ENCODE data around the gene CEACAM1.
"Not testable (repeated sequence)": the region's sequence is repeated elsewhere in the genome, so short reads cannot be mapped to it uniquely, and the experiment has no call there.

Gene CEACAM1

GRCh38 chr19:42528354-42529247 is at the start of gene CEACAM1:
Gene CEACAM1, minus strand, starts transcription at chr19:42528481. Its CDS starts 107 bp downstream, at chr19:42528374.
- no peak for DNase-seq

- no peak for DNase-seq
These were observed 48.7 kb upstream of the CEACAM1 start for GRCh38 chr19:42577016-42577415.

DNA sequence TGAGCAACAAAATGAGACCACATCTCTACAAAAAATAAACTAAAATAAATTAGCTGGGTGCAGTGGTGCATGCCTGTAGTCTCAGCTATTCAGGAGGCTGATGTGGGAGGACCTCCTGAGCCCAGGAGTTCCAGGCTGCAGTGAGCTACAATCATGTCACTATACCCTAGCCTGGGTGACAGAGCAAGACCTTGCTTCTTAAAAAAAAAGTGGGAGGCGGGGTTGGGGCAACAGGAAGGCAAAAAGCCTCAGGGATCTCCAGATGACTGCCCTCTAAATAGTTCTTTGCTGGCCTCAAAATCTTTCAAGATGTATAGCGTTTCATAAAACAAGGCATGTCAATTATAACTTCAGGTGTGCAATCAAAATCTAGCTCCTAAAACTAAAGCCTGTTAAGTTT is 48.0 kb upstream of the CEACAM1 start:
- no peak for DNase-seq

DNA sequence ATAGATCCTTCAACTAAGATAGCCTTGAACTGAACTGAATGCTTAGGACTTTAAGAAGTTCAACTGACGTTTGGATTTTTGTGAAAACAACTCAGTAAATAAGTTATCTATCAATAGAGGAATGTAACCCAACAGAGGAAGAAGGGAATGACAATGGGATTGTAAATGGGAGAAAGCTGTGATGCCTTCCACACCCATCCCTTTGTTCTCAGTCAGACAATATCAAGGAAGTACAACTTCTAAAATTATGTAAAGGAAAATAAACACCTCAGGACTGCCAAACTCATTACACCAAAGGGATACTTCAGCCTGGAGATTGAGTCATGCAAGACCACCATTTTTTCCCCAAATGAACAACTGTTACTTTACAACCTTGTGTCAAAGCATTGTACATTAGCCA is 45.4 kb upstream of the CEACAM1 start:
- no peak for DNase-seq

GRCh38 chr19:42571116-42571515 is 42.8 kb upstream of the CEACAM1 start:
- no peak for DNase-seq

GRCh38 chr19:42569193-42569592 is 40.9 kb upstream of the CEACAM1 start:
- no peak for DNase-seq

DNA sequence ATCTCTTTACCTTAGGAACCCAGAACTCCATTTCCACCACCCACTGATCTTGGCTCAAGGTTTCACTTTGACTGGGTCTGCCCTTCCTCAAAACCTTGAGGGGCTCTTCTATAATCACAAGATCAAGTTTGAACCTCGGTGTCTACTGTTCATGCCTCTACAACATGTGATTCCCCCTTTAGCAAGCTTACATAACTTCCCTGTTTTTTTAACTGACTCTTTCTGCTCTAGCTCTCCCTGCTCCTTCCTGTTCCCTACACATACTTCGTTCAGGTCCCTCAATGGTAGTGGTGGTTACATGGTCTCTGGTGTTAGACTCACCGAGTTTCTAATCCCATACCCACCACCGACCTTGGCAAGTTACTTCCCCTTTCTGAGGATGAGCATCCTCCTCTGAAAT is 39.7 kb upstream of the CEACAM1 start:
- no peak for DNase-seq

DNA sequence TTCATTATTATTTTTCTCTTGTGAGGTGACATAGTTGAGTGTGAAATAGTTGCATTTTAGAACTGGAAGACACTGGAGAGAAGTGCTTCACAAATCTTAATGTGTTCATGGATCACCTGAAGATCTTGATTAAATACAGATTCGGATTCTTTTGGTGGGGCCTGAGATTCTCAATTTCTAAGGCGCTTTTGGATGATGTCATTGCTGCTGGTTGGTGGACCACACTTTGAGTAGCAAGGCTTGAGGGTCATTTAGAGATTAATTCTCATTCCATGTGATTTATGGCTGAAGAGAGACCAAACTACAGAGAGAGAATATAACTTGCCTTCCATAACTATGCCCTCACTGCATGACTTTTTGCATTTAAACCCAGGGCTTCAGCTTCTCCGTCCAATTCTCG is 39.3 kb upstream of the CEACAM1 start:
- no peak for DNase-seq

- peak; percentile 28 for DNase-seq
These were observed 35.3 kb upstream of the CEACAM1 start for GRCh38 chr19:42563352-42564210.

DNA sequence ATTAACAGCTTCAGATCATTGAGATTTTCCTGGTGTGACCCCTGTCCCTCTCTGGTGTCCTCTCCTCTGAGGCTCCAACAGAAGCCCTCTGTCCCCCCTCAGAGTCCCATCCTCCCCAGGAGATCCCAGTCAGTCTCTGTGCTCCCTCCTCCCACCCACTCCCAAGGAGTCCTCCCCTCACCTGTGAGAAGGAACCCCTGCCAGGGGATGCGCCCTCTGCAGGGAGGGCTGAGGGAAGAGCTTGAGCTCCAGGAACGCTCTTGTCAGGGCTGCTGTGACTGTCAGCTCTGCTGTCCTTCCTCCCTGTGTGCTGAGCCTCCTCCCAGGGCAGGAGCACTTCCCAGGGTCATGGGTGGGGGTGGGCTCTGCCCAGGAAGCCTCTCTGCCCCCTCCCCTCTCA is 33.2 kb upstream of the CEACAM1 start:
- DNase-seq: no peak

GRCh38 chr19:42560731-42561130 is 32.5 kb upstream of the CEACAM1 start:
- DNase-seq: no peak

DNA sequence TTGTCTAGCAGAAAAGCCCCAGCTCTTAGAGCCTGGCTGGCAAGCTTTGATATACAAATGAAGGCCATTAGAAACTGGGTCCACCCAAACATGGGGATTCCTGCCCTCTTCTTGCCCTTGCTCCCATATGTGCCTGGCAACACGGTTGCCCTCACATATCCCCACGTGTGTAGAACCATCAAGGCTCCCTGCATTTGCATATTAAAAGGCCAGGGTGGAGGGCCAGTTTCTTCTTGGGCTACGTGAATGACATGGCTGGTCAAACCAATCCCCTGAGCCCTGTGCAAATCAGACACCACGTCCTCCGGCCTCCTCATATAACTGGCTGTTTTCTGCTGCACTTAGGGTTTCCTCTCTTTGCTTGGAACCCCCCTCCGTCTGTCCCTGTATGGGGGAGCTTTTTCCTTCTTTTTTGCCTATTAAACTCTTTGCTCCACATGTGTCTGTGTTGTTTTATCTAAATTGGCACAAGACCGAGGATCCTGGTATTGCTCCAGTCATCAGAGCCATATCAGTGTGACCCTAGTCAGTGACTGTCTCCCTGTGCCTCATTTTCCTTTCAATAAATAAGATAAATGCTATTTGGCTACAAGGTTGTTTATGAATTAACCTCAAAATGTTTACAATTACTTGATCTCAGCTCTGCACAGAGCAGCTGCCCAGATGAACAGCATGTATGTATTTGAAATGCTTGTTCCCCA is 30.3 kb upstream of the CEACAM1 start:
- DNase-seq: no peak

DNA sequence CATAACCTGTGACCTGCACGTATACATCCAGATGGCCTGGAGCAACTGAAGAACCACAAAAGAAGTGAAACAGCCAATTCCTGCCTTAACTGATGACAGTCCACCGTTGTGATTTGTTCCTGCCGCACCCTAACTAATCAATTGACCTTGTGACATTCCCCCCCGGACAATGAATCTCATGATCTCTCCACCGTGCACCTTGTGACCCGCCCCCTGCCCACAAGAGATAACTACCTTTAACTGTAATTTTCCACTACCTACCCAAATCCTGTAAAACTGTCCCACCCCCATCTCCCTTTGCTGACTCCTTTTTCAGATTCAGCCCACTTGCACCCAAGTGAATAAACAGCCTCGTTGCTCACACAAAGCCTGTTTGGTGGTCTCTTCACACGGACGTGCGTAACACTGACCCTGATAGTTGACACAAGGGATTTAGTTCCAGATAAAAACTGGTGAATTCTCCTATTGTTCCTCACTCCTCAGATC is 29.1 kb upstream of the CEACAM1 start:
- DNase-seq: not testable (repeated sequence)

DNA sequence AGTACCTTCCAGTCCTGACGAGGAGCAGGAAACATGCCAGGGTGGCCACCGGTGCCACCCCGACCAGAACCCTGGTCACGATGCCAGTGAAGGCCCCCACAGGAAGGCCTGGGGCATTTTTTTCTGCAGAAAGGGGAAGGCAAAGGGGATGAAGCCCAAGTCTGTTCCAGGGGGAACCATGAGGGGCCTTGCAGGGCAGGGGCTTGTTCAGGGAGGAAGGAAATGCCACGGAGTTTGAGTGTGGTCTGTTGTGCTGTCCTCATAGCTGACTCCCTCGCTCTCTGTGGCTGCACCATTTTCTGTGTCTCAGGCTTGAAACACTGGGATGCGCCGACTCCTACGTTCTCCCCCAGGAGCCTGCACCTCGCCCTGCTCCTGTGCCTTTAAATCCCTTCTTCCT is 27.5 kb upstream of the CEACAM1 start:
- no peak for DNase-seq

- DNase-seq: no peak
These were observed 27.0 kb upstream of the CEACAM1 start for GRCh38 chr19:42555317-42555716.

GRCh38 chr19:42554046-42554575 is 25.8 kb upstream of the CEACAM1 start:
- DNase-seq: no peak

DNA sequence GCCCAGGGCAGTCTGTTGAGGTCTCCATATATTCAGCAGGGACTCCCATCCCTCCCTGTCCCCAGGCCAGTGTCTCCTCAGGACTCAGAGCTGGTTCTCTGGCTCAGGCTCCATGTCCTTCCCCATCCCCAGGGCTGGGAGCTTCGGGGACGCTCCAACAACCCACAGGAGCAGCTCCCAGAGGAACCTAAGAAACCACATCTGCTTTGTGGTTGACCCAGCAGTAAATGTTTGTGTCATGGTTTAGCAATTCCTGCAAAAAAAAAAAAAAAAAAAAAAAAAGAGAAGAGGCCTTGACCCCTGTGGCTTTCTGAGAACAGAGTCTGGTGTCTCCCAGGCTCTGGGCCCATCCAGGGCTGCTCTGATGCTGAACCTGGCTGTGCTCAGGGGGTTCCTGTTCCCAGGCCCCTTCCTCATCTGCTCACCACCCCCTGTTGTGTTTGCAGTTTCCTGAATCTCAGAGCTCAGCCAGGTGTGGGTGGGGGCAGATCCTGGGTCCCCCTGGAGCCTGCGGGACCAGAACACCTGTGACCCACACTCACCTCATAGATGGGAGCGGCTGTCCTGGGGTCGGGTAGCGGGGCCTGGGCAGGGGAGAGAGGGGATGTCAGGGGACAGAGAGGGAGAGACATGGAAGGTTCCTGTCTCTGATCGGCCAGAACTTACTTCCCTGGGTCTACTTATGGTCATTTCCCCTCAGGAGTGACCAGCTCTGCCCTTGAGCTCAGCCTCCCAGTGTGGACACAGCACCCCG is 25.2 kb upstream of the CEACAM1 start:
- no peak for DNase-seq

DNA sequence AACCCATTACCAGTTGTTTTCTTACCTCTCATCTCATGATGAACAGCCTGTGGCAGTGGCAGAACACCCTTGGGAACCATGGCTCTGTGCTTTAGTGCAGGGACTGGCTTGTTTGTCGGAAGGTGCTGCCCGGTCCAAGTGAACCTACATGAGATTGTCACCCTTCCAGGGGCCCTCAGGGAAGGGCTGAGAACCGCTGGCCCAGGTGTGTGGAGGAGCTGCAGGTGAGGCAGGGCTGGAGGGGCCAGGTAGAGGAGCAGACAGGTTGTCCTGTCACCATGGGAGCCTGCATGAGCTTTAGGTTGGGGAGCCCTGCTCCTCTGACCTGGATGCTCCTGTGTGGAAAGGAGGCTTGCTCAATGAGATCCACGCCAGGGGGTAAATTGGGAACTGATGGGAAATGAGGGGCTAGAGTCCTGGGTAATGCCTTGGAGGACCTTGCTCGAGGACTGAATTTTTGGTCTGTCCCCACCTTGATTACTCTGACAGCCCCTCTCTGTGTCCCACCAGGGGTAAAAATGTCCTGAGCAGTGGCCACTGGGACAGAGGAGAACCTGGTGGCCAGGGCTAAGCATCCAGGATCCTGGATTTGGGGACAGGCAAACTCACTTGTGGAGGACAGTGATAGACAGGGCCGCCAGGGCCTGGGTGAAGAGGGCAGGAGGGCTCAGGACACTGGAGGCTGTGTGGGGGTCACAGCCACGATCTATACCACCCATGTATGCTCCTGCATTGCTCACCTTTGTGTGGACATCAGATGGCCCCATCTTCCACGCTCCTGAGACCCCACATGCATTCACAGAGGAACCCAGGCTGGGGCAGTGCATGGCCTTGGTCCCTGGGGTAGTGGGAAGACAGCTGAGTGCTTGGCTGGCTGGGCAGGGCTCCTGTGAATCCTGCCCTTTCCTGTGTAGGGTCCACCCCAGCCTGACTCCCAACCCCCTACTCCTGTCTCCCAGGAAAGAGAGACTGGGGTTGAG is 24.1 kb upstream of the CEACAM1 start:
- DNase-seq: no peak

GRCh38 chr19:42550521-42550920 is 22.2 kb upstream of the CEACAM1 start:
- not testable (repeated sequence) for DNase-seq

DNA sequence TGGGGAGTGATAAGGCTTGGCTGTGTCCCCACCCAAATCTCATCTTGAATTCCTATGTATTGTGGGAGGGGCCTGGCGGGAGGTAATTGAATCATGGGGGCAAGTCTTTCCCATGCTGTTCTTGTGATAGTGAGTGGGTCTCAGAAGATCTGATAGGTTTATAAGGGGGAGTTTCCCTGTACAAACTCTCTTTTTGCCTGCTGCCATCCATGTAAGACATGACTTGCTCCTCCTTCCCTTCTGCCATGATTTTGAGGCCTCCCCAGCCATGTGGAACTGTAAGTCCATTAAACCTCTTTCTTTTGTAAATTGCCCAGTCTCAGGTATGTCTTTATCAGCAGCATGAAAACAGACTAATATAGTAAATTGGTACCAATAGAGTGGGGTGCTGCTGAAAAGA is 20.8 kb upstream of the CEACAM1 start:
- DNase-seq: not testable (repeated sequence)

GRCh38 chr19:42548552-42548951 is 20.3 kb upstream of the CEACAM1 start:
- no peak for DNase-seq

Measured in NCI-H1694 (cell line).